ENCODE measurements around the gene PAK6.

PAK6 gene

GRCh38 chr15:40238532-40239403 lies at the start of gene PAK6:
TSS of gene PAK6 (plus strand) at chr15:40239063. CDS start at chr15:40264786, 25,723 bp downstream.
- DNase-seq, result peak; percentile 47

- DNase-seq, result no peak
Measured at GRCh38 chr15:40190591-40190990, 48.3 kb upstream of the PAK6 start.

- DNase-seq, result no peak
Measured at GRCh38 chr15:40192942-40193341, 45.9 kb upstream of the PAK6 start.

- DNase-seq, result no peak
Measured at GRCh38 chr15:40197434-40197833, 41.4 kb upstream of the PAK6 start.

- no peak for DNase-seq
Measured at GRCh38 chr15:40198355-40199085, 40.3 kb upstream of the PAK6 start.

- no peak for DNase-seq
Measured at GRCh38 chr15:40204100-40204499, 34.8 kb upstream of the PAK6 start.

- DNase-seq, result peak; percentile 56
Measured at GRCh38 chr15:40217166-40217824, 21.6 kb upstream of the PAK6 start.

GRCh38 chr15:40219801-40220200 lies 19.1 kb upstream of the PAK6 start:
- no peak for DNase-seq

GRCh38 chr15:40222131-40222530 lies 16.7 kb upstream of the PAK6 start:
- no peak for DNase-seq

GRCh38 chr15:40226736-40227135 lies 12.1 kb upstream of the PAK6 start:
- DNase-seq, result no peak

GRCh38 chr15:40229316-40229715 lies 9.5 kb upstream of the PAK6 start:
- no peak for DNase-seq

- no peak for DNase-seq
Measured at GRCh38 chr15:40229956-40230355, 8.9 kb upstream of the PAK6 start.

- no peak for DNase-seq
Measured at GRCh38 chr15:40232625-40233070, 6.2 kb upstream of the PAK6 start.

- DNase-seq, result no peak
Measured at GRCh38 chr15:40233727-40234577, 4.9 kb upstream of the PAK6 start.

- peak; percentile 4 for DNase-seq
Measured at GRCh38 chr15:40234783-40235182, 4.1 kb upstream of the PAK6 start.

GRCh38 chr15:40235201-40235885 lies 3.5 kb upstream of the PAK6 start:
- no peak for DNase-seq

- no peak for DNase-seq
Measured at GRCh38 chr15:40239404-40239692, 485 bp downstream of the PAK6 start.

- DNase-seq, result no peak
Measured at GRCh38 chr15:40239693-40240618, 1.1 kb downstream of the PAK6 start.

- DNase-seq, result no peak
Measured at GRCh38 chr15:40240619-40241221, 1.9 kb downstream of the PAK6 start.
